ENCODE measurements around the gene CD200.

DNA sequence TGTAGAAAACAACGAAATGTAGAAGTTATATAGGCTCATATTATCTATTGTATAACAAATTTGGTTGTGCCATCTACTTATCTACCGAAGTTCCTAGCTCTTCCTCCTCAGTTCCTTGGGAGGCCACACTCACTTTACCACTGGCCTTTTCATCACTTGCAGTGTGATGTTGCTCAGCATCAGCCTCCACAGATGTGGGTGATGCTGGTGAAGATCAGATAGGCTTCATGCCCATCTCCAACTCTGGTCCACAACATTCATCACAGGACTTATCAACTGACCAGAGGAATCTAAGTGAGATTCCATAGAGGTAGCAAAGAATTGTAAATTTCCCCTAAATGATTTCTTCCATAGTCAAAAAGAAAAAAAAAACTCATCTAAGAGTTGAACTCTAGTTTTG is 8.4 kb downstream of the CD200 start:
- no peak for TF ChIP-seq NR2C2 (CRISPR knock-in tag; IDR thresholded peaks at IDR 0.05)
- no peak for TF ChIP-seq FOXJ3 (CRISPR knock-in tag; IDR thresholded peaks at IDR 0.05; ENCODE audit: borderline replicate concordance)
- TF ChIP-seq, protein P1, sequence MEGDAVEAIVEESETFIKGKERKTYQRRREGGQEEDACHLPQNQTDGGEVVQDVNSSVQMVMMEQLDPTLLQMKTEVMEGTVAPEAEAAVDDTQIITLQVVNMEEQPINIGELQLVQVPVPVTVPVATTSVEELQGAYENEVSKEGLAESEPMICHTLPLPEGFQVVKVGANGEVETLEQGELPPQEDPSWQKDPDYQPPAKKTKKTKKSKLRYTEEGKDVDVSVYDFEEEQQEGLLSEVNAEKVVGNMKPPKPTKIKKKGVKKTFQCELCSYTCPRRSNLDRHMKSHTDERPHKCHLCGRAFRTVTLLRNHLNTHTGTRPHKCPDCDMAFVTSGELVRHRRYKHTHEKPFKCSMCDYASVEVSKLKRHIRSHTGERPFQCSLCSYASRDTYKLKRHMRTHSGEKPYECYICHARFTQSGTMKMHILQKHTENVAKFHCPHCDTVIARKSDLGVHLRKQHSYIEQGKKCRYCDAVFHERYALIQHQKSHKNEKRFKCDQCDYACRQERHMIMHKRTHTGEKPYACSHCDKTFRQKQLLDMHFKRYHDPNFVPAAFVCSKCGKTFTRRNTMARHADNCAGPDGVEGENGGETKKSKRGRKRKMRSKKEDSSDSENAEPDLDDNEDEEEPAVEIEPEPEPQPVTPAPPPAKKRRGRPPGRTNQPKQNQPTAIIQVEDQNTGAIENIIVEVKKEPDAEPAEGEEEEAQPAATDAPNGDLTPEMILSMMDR (IDR thresholded peaks at IDR 0.05): no peak
- TF ChIP-seq JUN (CRISPR knock-in tag; IDR thresholded peaks at IDR 0.05): no peak
- TF ChIP-seq NFYB (CRISPR knock-in tag; conservative IDR thresholded peaks at IDR 0.05; ENCODE audit: low read depth): no peak
- TF ChIP-seq MXD4 (CRISPR knock-in tag; IDR thresholded peaks at IDR 0.05; ENCODE audit: borderline replicate concordance): no peak
- TF ChIP-seq GABPB1 (CRISPR knock-in tag; IDR thresholded peaks at IDR 0.05): no peak
- TF ChIP-seq HMGA2 (CRISPR knock-in tag; IDR thresholded peaks at IDR 0.05): no peak
- TF ChIP-seq, protein P2, sequence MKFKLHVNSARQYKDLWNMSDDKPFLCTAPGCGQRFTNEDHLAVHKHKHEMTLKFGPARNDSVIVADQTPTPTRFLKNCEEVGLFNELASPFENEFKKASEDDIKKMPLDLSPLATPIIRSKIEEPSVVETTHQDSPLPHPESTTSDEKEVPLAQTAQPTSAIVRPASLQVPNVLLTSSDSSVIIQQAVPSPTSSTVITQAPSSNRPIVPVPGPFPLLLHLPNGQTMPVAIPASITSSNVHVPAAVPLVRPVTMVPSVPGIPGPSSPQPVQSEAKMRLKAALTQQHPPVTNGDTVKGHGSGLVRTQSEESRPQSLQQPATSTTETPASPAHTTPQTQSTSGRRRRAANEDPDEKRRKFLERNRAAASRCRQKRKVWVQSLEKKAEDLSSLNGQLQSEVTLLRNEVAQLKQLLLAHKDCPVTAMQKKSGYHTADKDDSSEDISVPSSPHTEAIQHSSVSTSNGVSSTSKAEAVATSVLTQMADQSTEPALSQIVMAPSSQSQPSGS (CRISPR knock-in tag; IDR thresholded peaks at IDR 0.05; ENCODE audit: borderline replicate concordance, low read depth): no peak
- TF ChIP-seq, protein P3, sequence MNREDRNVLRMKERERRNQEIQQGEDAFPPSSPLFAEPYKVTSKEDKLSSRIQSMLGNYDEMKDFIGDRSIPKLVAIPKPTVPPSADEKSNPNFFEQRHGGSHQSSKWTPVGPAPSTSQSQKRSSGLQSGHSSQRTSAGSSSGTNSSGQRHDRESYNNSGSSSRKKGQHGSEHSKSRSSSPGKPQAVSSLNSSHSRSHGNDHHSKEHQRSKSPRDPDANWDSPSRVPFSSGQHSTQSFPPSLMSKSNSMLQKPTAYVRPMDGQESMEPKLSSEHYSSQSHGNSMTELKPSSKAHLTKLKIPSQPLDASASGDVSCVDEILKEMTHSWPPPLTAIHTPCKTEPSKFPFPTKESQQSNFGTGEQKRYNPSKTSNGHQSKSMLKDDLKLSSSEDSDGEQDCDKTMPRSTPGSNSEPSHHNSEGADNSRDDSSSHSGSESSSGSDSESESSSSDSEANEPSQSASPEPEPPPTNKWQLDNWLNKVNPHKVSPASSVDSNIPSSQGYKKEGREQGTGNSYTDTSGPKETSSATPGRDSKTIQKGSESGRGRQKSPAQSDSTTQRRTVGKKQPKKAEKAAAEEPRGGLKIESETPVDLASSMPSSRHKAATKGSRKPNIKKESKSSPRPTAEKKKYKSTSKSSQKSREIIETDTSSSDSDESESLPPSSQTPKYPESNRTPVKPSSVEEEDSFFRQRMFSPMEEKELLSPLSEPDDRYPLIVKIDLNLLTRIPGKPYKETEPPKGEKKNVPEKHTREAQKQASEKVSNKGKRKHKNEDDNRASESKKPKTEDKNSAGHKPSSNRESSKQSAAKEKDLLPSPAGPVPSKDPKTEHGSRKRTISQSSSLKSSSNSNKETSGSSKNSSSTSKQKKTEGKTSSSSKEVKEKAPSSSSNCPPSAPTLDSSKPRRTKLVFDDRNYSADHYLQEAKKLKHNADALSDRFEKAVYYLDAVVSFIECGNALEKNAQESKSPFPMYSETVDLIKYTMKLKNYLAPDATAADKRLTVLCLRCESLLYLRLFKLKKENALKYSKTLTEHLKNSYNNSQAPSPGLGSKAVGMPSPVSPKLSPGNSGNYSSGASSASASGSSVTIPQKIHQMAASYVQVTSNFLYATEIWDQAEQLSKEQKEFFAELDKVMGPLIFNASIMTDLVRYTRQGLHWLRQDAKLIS (CRISPR knock-in tag; IDR thresholded peaks at IDR 0.05; ENCODE audit: borderline replicate concordance): no peak

Measured in WTC11 (cell line).